DMS 273 (cell line): ENCODE measurements around the gene GNG10.
"Not testable (repeated sequence)": the region's sequence is repeated elsewhere in the genome, so short reads cannot be mapped to it uniquely, and the experiment has no call there.

ENCODE experiments used
- DNase-seq: peaks from one replicate; lab custom pipeline; 2025; ENCODE audit not compliant: unreplicated experiment; lab: John Stamatoyannopoulos, UW

The GNG10 gene

GRCh38 chr9:111661150-111661801 is at the start of gene GNG10:
Gene GNG10, plus strand, starts transcription at chr9:111661605. Its CDS starts 30 bp downstream, at chr9:111661635.
- DNase-seq, result peak; percentile 79

- peak; percentile 70 for DNase-seq
Measured at GRCh38 chr9:111613436-111614040, 47.9 kb upstream of the GNG10 start.

GRCh38 chr9:111615928-111616327 is 45.5 kb upstream of the GNG10 start:
- DNase-seq, result no peak

GRCh38 chr9:111617349-111617748 is 44.1 kb upstream of the GNG10 start:
- not testable (repeated sequence) for DNase-seq

- peak; percentile 54 for DNase-seq
Measured at GRCh38 chr9:111621895-111622480, 39.4 kb upstream of the GNG10 start.

GRCh38 chr9:111622626-111623025 is 38.8 kb upstream of the GNG10 start:
- DNase-seq, result no peak

- DNase-seq, result no peak
Measured at GRCh38 chr9:111627260-111627963, 34.0 kb upstream of the GNG10 start.

- DNase-seq, result no peak
Measured at GRCh38 chr9:111628411-111628810, 33.0 kb upstream of the GNG10 start.

- peak; percentile 80 for DNase-seq
Measured at GRCh38 chr9:111630182-111630963, 31.0 kb upstream of the GNG10 start.

GRCh38 chr9:111630964-111631213 is 30.5 kb upstream of the GNG10 start:
- DNase-seq, result no peak

- peak; percentile 99 for DNase-seq
Measured at GRCh38 chr9:111631214-111631971, 30.0 kb upstream of the GNG10 start, which contains the start of gene DNAJC25. Gene DNAJC25, plus strand, starts transcription at chr9:111631334. Its CDS starts 74 bp downstream, at chr9:111631408.

GRCh38 chr9:111632060-111632459 is 29.3 kb upstream of the GNG10 start:
- DNase-seq, result peak; percentile 24

GRCh38 chr9:111632695-111633388 is 28.6 kb upstream of the GNG10 start:
- DNase-seq, result no peak

GRCh38 chr9:111633389-111633736 is 28.0 kb upstream of the GNG10 start:
- no peak for DNase-seq

GRCh38 chr9:111634860-111635259 is 26.5 kb upstream of the GNG10 start:
- DNase-seq, result no peak

- DNase-seq, result no peak
Measured at GRCh38 chr9:111637421-111637950, 23.9 kb upstream of the GNG10 start.

GRCh38 chr9:111644195-111644772 is 17.1 kb upstream of the GNG10 start:
- DNase-seq, result no peak

- DNase-seq, result no peak
Measured at GRCh38 chr9:111645806-111646205, 15.6 kb upstream of the GNG10 start.

GRCh38 chr9:111646417-111646816 is 15.0 kb upstream of the GNG10 start:
- no peak for DNase-seq
